Caco-2 (cell line): ENCODE data around the gene PTPN7. TPM values are rescaled to one million over a fixed set of nuclear protein-coding genes. Genes with fewer than 3 reads are reported as not detected.
"Not testable (repeated sequence)": the region's sequence is repeated elsewhere in the genome, so short reads cannot be mapped to it uniquely, and the experiment has no call there.

Experiments used
- BruUV-seq: library from RNA; stranded (reverse); fragments of 400-500 nt; replicated peaks from 2 replicates; lab custom pipeline; 2021; lab: Mats Ljungman, UMichigan
- CTCF ChIA-PET: fragments of 300-600 bp; sonication (Branson Sonifier 250); formaldehyde crosslinking; loops from one replicate; lab custom pipeline; 2022; ENCODE audit warnings: antibody characterized with exemption; lab: Charles Lee
- POLR2A ChIA-PET: fragments of 300-600 bp; sonication (Branson Sonifier 250); formaldehyde crosslinking; loops from one replicate; lab custom pipeline; 2022; ENCODE audit warnings: antibody characterized with exemption; lab: Charles Lee
- DNase-seq, 2 experiments: peaks; one replicate each; pipeline versions ENCODE4 v3.0.0 to v3.0.0-alpha.2; 2020 to 2022
- H3K27me3 ChIP-seq: replicated peaks from 2 replicates; pipeline ENCODE4 v1.6.0; 2011; ENCODE audit warnings: low read length; ENCODE audit not compliant: control insufficient read depth, insufficient read depth
- H3K36me3 ChIP-seq: 2 replicates; pipeline ENCODE4 v1.5.1; 2011; ENCODE audit warnings: low read length; ENCODE audit not compliant: control insufficient read depth, insufficient read depth
- H3K4me1 ChIP-seq: fragments of 250-450 bp; sonication (Bioruptor Pico); 2 replicates; pipeline ENCODE4 v1.5.1; 2020; ENCODE audit warnings: mild to moderate bottlenecking
- H3K4me3 ChIP-seq: 2 replicates; pipeline ENCODE4 v1.5.1; 2011; ENCODE audit warnings: low read depth, mild to moderate bottlenecking, control low read depth, low read length
- H3K9me3 ChIP-seq: fragments of 250-450 bp; sonication (Bioruptor Pico); 2 replicates; pipeline ENCODE4 v1.5.1; 2020; ENCODE audit warnings: mild to moderate bottlenecking, moderate library complexity
- H3K27ac Mint-ChIP-seq: one replicate; pipeline ENCODE4 v1.8.0; 2022; ENCODE audit warnings: mixed read lengths; ENCODE audit not compliant: unreplicated experiment
- H3K27me3 Mint-ChIP-seq: one replicate; pipeline ENCODE4 v1.8.0; 2022; ENCODE audit warnings: mixed read lengths; ENCODE audit not compliant: insufficient read depth, unreplicated experiment
- H3K36me3 Mint-ChIP-seq: one replicate; pipeline ENCODE4 v1.8.0; 2022; ENCODE audit warnings: mild to moderate bottlenecking, mixed read lengths; ENCODE audit not compliant: insufficient read depth, unreplicated experiment
- H3K4me1 Mint-ChIP-seq: one replicate; pipeline ENCODE4 v1.8.0; 2022; ENCODE audit warnings: low read depth, mixed read lengths; ENCODE audit not compliant: unreplicated experiment
- H3K4me3 Mint-ChIP-seq: one replicate; pipeline ENCODE4 v1.8.0; 2022; ENCODE audit warnings: mild to moderate bottlenecking, moderate library complexity, mixed read lengths; ENCODE audit not compliant: unreplicated experiment
- H3K9me3 Mint-ChIP-seq: one replicate; pipeline ENCODE4 v1.8.0; 2022; ENCODE audit warnings: mixed read lengths; ENCODE audit not compliant: unreplicated experiment
- CTCF ChIP-seq, 2 experiments: fragments of 200-600 bp in 1 of 2; IDR thresholded peaks; 1 replicate in 1 of 2; 2 replicates in 1 of 2; pipeline versions ENCODE4 v1.5.1 to v1.8.0; 2011 to 2022; ENCODE audit warnings: antibody characterized with exemption in 1 of 2, control low read depth in 1 of 2, inconsistent platforms in 1 of 2, low read depth in 1 of 2, low read length in 1 of 2, mild to moderate bottlenecking in 1 of 2, moderate library complexity in 1 of 2; ENCODE audit not compliant: insufficient read depth in 1 of 2, severe bottlenecking in 1 of 2, unreplicated experiment in 1 of 2
- intact Hi-C: fragments of 100-400 bp; cut with micrococcal nuclease; formaldehyde crosslinking; loops from one replicate; pipeline ENCODE4 v1.10.0; 2022; ENCODE audit not compliant: unreplicated experiment
- total RNA-seq: library from RNA; stranded (reverse); gene quantifications from 2 replicates; pipeline ENCODE4 v1.2.3, GENCODE V29; 2022

The PTPN7 gene
- total RNA-seq, 1 experiment from 2014 or later: not detected

DNA sequence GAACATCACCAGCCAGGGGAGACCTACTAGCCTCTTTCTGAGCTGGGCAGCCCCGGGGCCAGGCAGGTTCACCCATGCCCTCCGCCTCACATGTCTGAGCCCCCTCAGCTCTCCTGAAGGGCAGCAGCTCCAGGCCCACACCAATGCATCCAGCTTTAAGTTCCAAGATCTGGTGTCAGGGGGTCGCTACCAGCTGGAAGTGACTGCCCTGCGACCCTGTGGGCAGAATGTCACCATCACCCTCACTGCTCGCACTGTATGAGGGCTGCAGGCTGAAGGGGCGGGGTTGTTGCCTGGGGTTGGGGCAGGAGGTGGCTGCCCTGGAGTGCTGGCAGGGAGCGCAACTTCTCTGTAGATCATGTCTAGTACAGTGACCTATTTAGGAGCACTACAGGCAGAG, 8.5 kb upstream of the PTPN7 start:
- POLR2A ChIA-PET: no interaction called here
- intact Hi-C loops: no loop called here
- Histone ChIP-seq H3K4me1 (no peaks in the 10 kb centered on the region), H3K4me3 (no peak overlapping the region), H3K27me3 (no peaks in the 10 kb centered on the region), H3K36me3 (no peaks in the 10 kb centered on the region), H3K9me3 (no peaks in the 10 kb centered on the region)
- no peak overlapping the region for H3K27ac Mint-ChIP-seq
- no peaks in the 10 kb centered on the region for H3K36me3 Mint-ChIP-seq
- no TSS peak for BruUV-seq
- H3K27me3 Mint-ChIP-seq: no peaks in the 10 kb centered on the region
- TF ChIP-seq CTCF (IDR thresholded peaks at IDR 0.05; ENCODE audit: insufficient read depth in 1 of 2, low read depth in 1 of 2, low read length in 1 of 2, severe bottlenecking in 1 of 2, unreplicated experiment in 1 of 2): no peak
- no peak overlapping the region for H3K4me3 Mint-ChIP-seq
- H3K4me1 Mint-ChIP-seq: no peaks in the 10 kb centered on the region
- CTCF ChIA-PET: interaction anchor here (0.7 kb wide), 1 partner anchor 577 kb away, joined by 7 read pairs; no protein-coding TSS in a partner anchor
- no peak for DNase-seq
- no peaks in the 10 kb centered on the region for H3K9me3 Mint-ChIP-seq

GRCh38 chr1:202167708-202168415, 7.5 kb upstream of the PTPN7 start:
- Histone ChIP-seq H3K4me3 (no peak overlapping the region), H3K36me3 (no peaks in the 10 kb centered on the region), H3K4me1 (peaks cover 1% of the 10 kb centered on the region; the same call in 1 of the 2 replicates), H3K9me3 (no peaks in the 10 kb centered on the region), H3K27me3 (no peaks in the 10 kb centered on the region)
- intact Hi-C loops: no loop called here
- DNase-seq: no peak
- no peaks in the 10 kb centered on the region for H3K9me3 Mint-ChIP-seq
- H3K4me1 Mint-ChIP-seq: no peaks in the 10 kb centered on the region
- H3K27me3 Mint-ChIP-seq: no peaks in the 10 kb centered on the region
- no peak for TF ChIP-seq CTCF (IDR thresholded peaks at IDR 0.05; ENCODE audit: insufficient read depth in 1 of 2, low read depth in 1 of 2, low read length in 1 of 2, severe bottlenecking in 1 of 2, unreplicated experiment in 1 of 2)
- H3K4me3 Mint-ChIP-seq: no peak overlapping the region
- H3K27ac Mint-ChIP-seq: no peak overlapping the region
- CTCF ChIA-PET: no interaction called here
- H3K36me3 Mint-ChIP-seq: no peaks in the 10 kb centered on the region
- POLR2A ChIA-PET: no interaction called here
- no TSS peak for BruUV-seq

GRCh38 chr1:202167054-202167453, 6.7 kb upstream of the PTPN7 start:
- H3K27me3 ChIP-seq, H3K4me3 ChIP-seq, BruUV-seq, POLR2A ChIA-PET, H3K4me3 Mint-ChIP-seq, CTCF ChIA-PET, H3K4me1 ChIP-seq, H3K9me3 Mint-ChIP-seq, H3K9me3 ChIP-seq, DNase-seq, H3K36me3 Mint-ChIP-seq, intact Hi-C loops, H3K27me3 Mint-ChIP-seq, H3K27ac Mint-ChIP-seq, H3K4me1 Mint-ChIP-seq, H3K36me3 ChIP-seq: not testable (repeated sequence)
